Sigmoid colon (tissue), 4 donors: ENCODE data around the gene NDRG4.

Experiments used
- CTCF ChIP-seq, 4 experiments: fragments of 450-650 bp in 3 of 4; fragments of 200-600 bp in 1 of 4; IDR thresholded peaks; one replicate each; pipeline ENCODE4 v1.5.1; 2016 to 2019; ENCODE audit warnings: antibody characterized with exemption in 4 of 4, mild to moderate bottlenecking in 3 of 4, moderate library complexity in 2 of 4
- EP300 ChIP-seq, 4 donors: sonication (generic); formaldehyde crosslinking; IDR thresholded peaks; one replicate each; pipeline ENCODE4 v1.6.1; 2017; ENCODE audit warnings: antibody characterized with exemption in 4 of 4
- POLR2A ChIP-seq, 2 donors: fragments of 450-650 bp; IDR thresholded peaks; one replicate each; pipeline ENCODE4 v1.6.1; 2016; ENCODE audit warnings: antibody characterized with exemption in 2 of 2, mild to moderate bottlenecking in 2 of 2, moderate library complexity in 2 of 2
- POLR2AphosphoS5 ChIP-seq, 4 donors: sonication (generic); formaldehyde crosslinking; IDR thresholded peaks; one replicate each; pipeline ENCODE4 v1.6.1; 2017; ENCODE audit warnings: antibody characterized with exemption in 4 of 4

- TF ChIP-seq POLR2AphosphoS5 (IDR thresholded peaks at IDR 0.05) (no peak), POLR2A (IDR thresholded peaks at IDR 0.05) (no peak), CTCF (IDR thresholded peaks at IDR 0.05) (peak; percentile 78 to 90 (median 82)), EP300 (IDR thresholded peaks at IDR 0.05) (no peak)
These were observed 12.2 kb upstream of the NDRG4 start for GRCh38 chr16:58487566-58488351.
